MM.1S (cell line): ENCODE results near the gene CD7.

Experiments used
- DNase-seq: peaks from one replicate; pipeline ENCODE4 v3.0.0-alpha.2; 2015
- H2AFZ ChIP-seq: fragments of 300-600 bp; sonication (generic); 2 replicates; pipeline ENCODE4 v1.6.0; 2016; ENCODE audit warnings: antibody characterized with exemption, low read length
- H3F3A ChIP-seq: fragments of 300-600 bp; sonication (generic); 2 replicates; pipeline ENCODE4 v1.6.1; 2016; ENCODE audit warnings: mild to moderate bottlenecking, antibody characterized with exemption, low read length, moderate library complexity, mixed read lengths; ENCODE audit not compliant: insufficient read depth
- H3K27ac ChIP-seq: fragments of 300-600 bp; sonication (generic); 2 replicates; pipeline ENCODE4 v1.5.1; 2016; ENCODE audit warnings: mild to moderate bottlenecking, low read length
- H3K27me3 ChIP-seq: fragments of 300-600 bp; sonication (generic); replicated peaks from 2 replicates; pipeline ENCODE4 v1.6.0; 2016; ENCODE audit warnings: low read length; ENCODE audit not compliant: insufficient read depth
- H3K36me3 ChIP-seq: fragments of 300-600 bp; sonication (generic); replicated peaks from 2 replicates; pipeline ENCODE4 v1.6.1; 2016; ENCODE audit warnings: mild to moderate bottlenecking, low read length, mixed read lengths; ENCODE audit not compliant: insufficient read depth
- H3K4me1 ChIP-seq: fragments of 300-600 bp; sonication (generic); 2 replicates; pipeline ENCODE4 v1.6.1; 2016; ENCODE audit warnings: low read length, mixed read lengths
- H3K4me2 ChIP-seq: fragments of 300-600 bp; sonication (generic); 2 replicates; pipeline ENCODE4 v1.6.0; 2016; ENCODE audit warnings: low read depth, low read length
- H3K4me3 ChIP-seq: fragments of 300-600 bp; sonication (generic); 2 replicates; pipeline ENCODE4 v1.5.1; 2016; ENCODE audit warnings: low read length, mixed read lengths
- H3K79me2 ChIP-seq: fragments of 300-600 bp; sonication (generic); 2 replicates; pipeline ENCODE4 v1.6.1; 2016; ENCODE audit warnings: mixed run types, low read length, mixed read lengths
- H3K9ac ChIP-seq: fragments of 300-600 bp; sonication (generic); 2 replicates; pipeline ENCODE4 v1.6.1; 2016; ENCODE audit warnings: low read length, mixed read lengths
- H3K9me2 ChIP-seq: fragments of 300-600 bp; sonication (generic); replicated peaks from 2 replicates; pipeline ENCODE4 v1.6.1; 2016; ENCODE audit warnings: mild to moderate bottlenecking, low read length, mixed read lengths; ENCODE audit not compliant: insufficient read depth
- H3K9me3 ChIP-seq: fragments of 300-600 bp; sonication (generic); replicated peaks from 2 replicates; pipeline ENCODE4 v1.6.1; 2016; ENCODE audit warnings: mild to moderate bottlenecking, low read length, mixed read lengths; ENCODE audit not compliant: insufficient read depth
- H4K20me1 ChIP-seq: fragments of 300-600 bp; sonication (generic); 2 replicates; pipeline ENCODE4 v1.6.1; 2016; ENCODE audit warnings: mild to moderate bottlenecking, low read length, moderate library complexity, mixed read lengths; ENCODE audit not compliant: insufficient read depth
- CTCF ChIP-seq: fragments of 300-600 bp; sonication (generic); IDR thresholded peaks from 2 replicates; pipeline ENCODE4 v1.5.1; 2016; ENCODE audit warnings: antibody characterized with exemption, low read length, mixed read lengths
- EZH2 ChIP-seq: fragments of 300-600 bp; sonication (generic); optimal IDR thresholded peaks from 2 replicates; pipeline ENCODE3; 2017; ENCODE audit warnings: low read depth, mild to moderate bottlenecking, antibody characterized with exemption, low read length, mixed read lengths
- EZH2phosphoT487 ChIP-seq: fragments of 300-600 bp; sonication (generic); IDR thresholded peaks from 2 replicates; pipeline ENCODE4 v1.6.1; 2018; ENCODE audit warnings: antibody characterized with exemption, low read length

The CD7 gene

GRCh38 chr17:82319619-82320062, 2.2 kb upstream of the CD7 start:
- Histone ChIP-seq H3K4me3 (no peak overlapping the region), H3K36me3 (no peaks in the 10 kb centered on the region), H3K27me3 (peaks cover 16% of the 10 kb centered on the region), H3K9me2 (no peaks in the 10 kb centered on the region), H3K9ac (no peak overlapping the region), H3F3A (peaks cover 2% of the 10 kb centered on the region; the same call in 1 of the 2 replicates), H3K4me1 (peaks cover 8% of the 10 kb centered on the region), H2AFZ (no peak overlapping the region), H4K20me1 (no peaks in the 10 kb centered on the region), H3K79me2 (no peaks in the 10 kb centered on the region), H3K27ac (no peak overlapping the region), H3K9me3 (no peaks in the 10 kb centered on the region), H3K4me2 (no peak overlapping the region)
- DNase-seq: no peak
- TF ChIP-seq EZH2phosphoT487 (no peak), EZH2 (no peak), CTCF (no peak)

- peaks cover 16% of the 10 kb centered on the region for H3K27me3 ChIP-seq
- peaks cover 8% of the 10 kb centered on the region for H3K4me1 ChIP-seq
- no peaks in the 10 kb centered on the region for H3K9me3 ChIP-seq
- no peaks in the 10 kb centered on the region for H4K20me1 ChIP-seq
- H2AFZ ChIP-seq: no peak overlapping the region
- TF ChIP-seq EZH2: no peak
- no peak for TF ChIP-seq CTCF
- no peak for TF ChIP-seq EZH2phosphoT487
- no peaks in the 10 kb centered on the region for H3K9me2 ChIP-seq
- H3K4me2 ChIP-seq: no peak overlapping the region
- H3K79me2 ChIP-seq: no peaks in the 10 kb centered on the region
- H3K36me3 ChIP-seq: no peaks in the 10 kb centered on the region
- H3K9ac ChIP-seq: no peak overlapping the region
- DNase-seq: no peak
- peaks cover 2% of the 10 kb centered on the region; the same call in 1 of the 2 replicates for H3F3A ChIP-seq
- H3K4me3 ChIP-seq: no peak overlapping the region
- no peak overlapping the region for H3K27ac ChIP-seq
These were observed 1.6 kb upstream of the CD7 start for GRCh38 chr17:82318772-82319606.

GRCh38 chr17:82318169-82318498, 726 bp upstream of the CD7 start:
- no peak overlapping the region for H3K4me2 ChIP-seq
- no peak overlapping the region for H3K27ac ChIP-seq
- no peak overlapping the region for H3K4me3 ChIP-seq
- no peaks in the 10 kb centered on the region for H3K9me2 ChIP-seq
- no peak overlapping the region for H2AFZ ChIP-seq
- peaks cover 22% of the 10 kb centered on the region for H3K27me3 ChIP-seq
- no peaks in the 10 kb centered on the region for H3K9me3 ChIP-seq
- H3F3A ChIP-seq: peaks cover 2% of the 10 kb centered on the region; the same call in 1 of the 2 replicates
- TF ChIP-seq CTCF: no peak
- TF ChIP-seq EZH2phosphoT487: no peak
- TF ChIP-seq EZH2: no peak
- DNase-seq: no peak
- no peaks in the 10 kb centered on the region for H3K36me3 ChIP-seq
- no peaks in the 10 kb centered on the region for H4K20me1 ChIP-seq
- no peak overlapping the region for H3K9ac ChIP-seq
- no peaks in the 10 kb centered on the region for H3K79me2 ChIP-seq
- peaks cover 8% of the 10 kb centered on the region for H3K4me1 ChIP-seq
